GM19395 (cell line): ENCODE results near the gene PLCD1.
"Not testable (repeated sequence)": the region's sequence is repeated elsewhere in the genome, so short reads cannot be mapped to it uniquely, and the experiment has no call there.

Source experiments
- ATAC-seq: cut with Tn5 transposase; IDR thresholded peaks from one replicate; pipeline ENCODE4 v1.9.1; 2021; ENCODE audit warnings: mild to moderate bottlenecking, moderate library complexity; ENCODE audit not compliant: unreplicated experiment

The PLCD1 gene

GRCh38 chr3:38038447-38038911, 9.0 kb upstream of the PLCD1 start:
- ATAC-seq, result peak; percentile 6

GRCh38 chr3:38036906-38037305, 7.5 kb upstream of the PLCD1 start:
- no peak for ATAC-seq

GRCh38 chr3:38036286-38036685, 6.8 kb upstream of the PLCD1 start:
- no peak for ATAC-seq

GRCh38 chr3:38034335-38034734, 4.9 kb upstream of the PLCD1 start:
- ATAC-seq, result not testable (repeated sequence)

- not testable (repeated sequence) for ATAC-seq
Observed at GRCh38 chr3:38033586-38033985, 4.1 kb upstream of the PLCD1 start.

GRCh38 chr3:38032328-38032865, 3.0 kb upstream of the PLCD1 start:
- ATAC-seq, result no peak

GRCh38 chr3:38031022-38031994, 1.9 kb upstream of the PLCD1 start:
- ATAC-seq, result no peak

- no peak for ATAC-seq
Observed at GRCh38 chr3:38030126-38031021, 932 bp upstream of the PLCD1 start.

GRCh38 chr3:38028621-38029361, 651 bp downstream of the PLCD1 start:
- no peak for ATAC-seq

- no peak for ATAC-seq
Observed at GRCh38 chr3:38027466-38028465, 1.7 kb downstream of the PLCD1 start.

- no peak for ATAC-seq
Observed at GRCh38 chr3:38026856-38027255, 2.6 kb downstream of the PLCD1 start.

GRCh38 chr3:38022896-38023709, 6.3 kb downstream of the PLCD1 start:
- no peak for ATAC-seq

GRCh38 chr3:38022301-38022700, 7.1 kb downstream of the PLCD1 start:
- no peak for ATAC-seq

- ATAC-seq, result no peak
Observed at GRCh38 chr3:38021196-38021595, 8.2 kb downstream of the PLCD1 start.

- ATAC-seq, result no peak
Observed at GRCh38 chr3:38020342-38020726, 9.1 kb downstream of the PLCD1 start.

GRCh38 chr3:38019658-38020341, 9.6 kb downstream of the PLCD1 start:
- no peak for ATAC-seq

GRCh38 chr3:38018296-38019266, 10.9 kb downstream of the PLCD1 start:
- no peak for ATAC-seq
